K562 (cell line): ENCODE results near the gene NUP62CL. TPM values are rescaled to one million over a fixed set of nuclear protein-coding genes. Genes with fewer than 3 reads are reported as not detected.

Source experiments
- BMI1 ChIP-seq: fragments of 150-350 bp; IDR thresholded peaks from 2 replicates; pipeline ENCODE4 v1.6.1; 2014; ENCODE audit warnings: low read length
- DACH1 ChIP-seq: fragments of 450-650 bp; IDR thresholded peaks from 2 replicates; pipeline ENCODE4 v1.6.1; 2018; ENCODE audit not compliant: partially characterized antibody
- HOXB6 ChIP-seq: fragments of 250-450 bp; sonication (Bioruptor Pico); IDR thresholded peaks from 2 replicates; pipeline ENCODE4 v1.5.1; 2022; ENCODE audit warnings: mild to moderate bottlenecking, borderline replicate concordance
- ILF3 ChIP-seq: fragments of 450-650 bp; IDR thresholded peaks from 2 replicates; pipeline ENCODE4 v1.6.1; 2018; ENCODE audit warnings: antibody characterized with exemption, mild to moderate bottlenecking, moderate library complexity, borderline replicate concordance
- KAT2B ChIP-seq: IDR thresholded peaks from one replicate; pipeline ENCODE4 v1.6.1; 2012; ENCODE audit warnings: low read depth, mild to moderate bottlenecking, control low read depth, inconsistent platforms, low read length, moderate library complexity
- MIER1 ChIP-seq: fragments of 450-650 bp; IDR thresholded peaks from 2 replicates; pipeline ENCODE4 v1.6.1; 2016; ENCODE audit warnings: antibody characterized with exemption, mild to moderate bottlenecking, low read depth
- NCOA4 ChIP-seq: fragments of 450-650 bp; IDR thresholded peaks from 2 replicates; pipeline ENCODE4 v1.6.1; 2018; ENCODE audit warnings: mild to moderate bottlenecking; ENCODE audit not compliant: partially characterized antibody
- POLR2A ChIP-seq: fragments of 450-650 bp; conservative IDR thresholded peaks from 2 replicates; pipeline ENCODE4 v1.6.1; 2016
- SIN3A ChIP-seq, 2 experiments: fragments of 150-350 bp in 1 of 2; IDR thresholded peaks; 2 replicates each; pipeline ENCODE4 v1.6.1; 2011 to 2016; ENCODE audit warnings: borderline replicate concordance in 2 of 2, low read depth in 2 of 2, low read length in 2 of 2, mild to moderate bottlenecking in 2 of 2, moderate library complexity in 2 of 2; ENCODE audit not compliant: control insufficient read depth in 1 of 2
- SMARCC2 ChIP-seq: fragments of 450-650 bp; IDR thresholded peaks from 2 replicates; pipeline ENCODE4 v1.6.1; 2017; ENCODE audit warnings: antibody characterized with exemption, moderate library complexity, mild to moderate bottlenecking, low read depth
- SOX6 ChIP-seq: fragments of 450-650 bp; IDR thresholded peaks from 2 replicates; pipeline ENCODE4 v1.6.1; 2014; ENCODE audit warnings: mild to moderate bottlenecking
- SREBF2 ChIP-seq: sonication (generic); formaldehyde crosslinking; IDR thresholded peaks from 2 replicates; pipeline ENCODE4 v1.4.0; 2020; ENCODE audit warnings: mild to moderate bottlenecking, missing genetic modification reagents
- TBL1XR1 ChIP-seq, 2 experiments: IDR thresholded peaks; 2 replicates each; pipeline ENCODE4 v1.6.1; 2012; ENCODE audit warnings: improper control_type of control experiment in 2 of 2, low read length in 2 of 2, mild to moderate bottlenecking in 1 of 2
- YY1 ChIP-seq, 3 experiments: IDR thresholded peaks; 2 replicates each; pipeline ENCODE4 v1.6.1; 2011; ENCODE audit warnings: low read length in 2 of 3, mild to moderate bottlenecking in 2 of 3, moderate library complexity in 2 of 3, borderline replicate concordance in 1 of 3, control low read depth in 1 of 3, low read depth in 1 of 3; ENCODE audit not compliant: insufficient read depth in 3 of 3, insufficient replicate concordance in 2 of 3, control insufficient read depth in 1 of 3, insufficient read length in 1 of 3; ENCODE audit errors: extremely low read depth in 1 of 3
- ZNF133 ChIP-seq: fragments of 250-450 bp; sonication (Bioruptor Pico); IDR thresholded peaks from 2 replicates; pipeline ENCODE4 v1.4.0; 2020; ENCODE audit warnings: mild to moderate bottlenecking
- ZNF134 ChIP-seq: fragments of 250-450 bp; sonication (Bioruptor Pico); conservative IDR thresholded peaks from 2 replicates; pipeline ENCODE4 v1.4.0; 2020
- polyA plus RNA-seq, 8 experiments: library from polyadenylated mRNA; depleted of rRNA in 4 of 8; stranded (reverse) in 5 of 8; unstranded in 3 of 8; fragments of >200 nt; fragmentation: Nextera tagmentation in 2 of 8; fragmentation: Illumina TruSeq in 1 of 8; extraction: Ambion mirVana in 2 of 8; extraction: Trizol in 1 of 8; gene quantifications; 2 replicates each; pipeline versions ENCODE4 v1.2.1 to v1.2.3, GENCODE V29; 2011 to 2014; ENCODE audit warnings: inconsistent platforms in 1 of 8, missing spikeins in 1 of 8
- total RNA-seq, 7 experiments: library from RNA; depleted of rRNA in 6 of 7; stranded (reverse); fragments of >200 nt in 6 of 7; fragmentation: Illumina TruSeq in 2 of 7; extraction: Trizol in 2 of 7; gene quantifications; 2 replicates each; pipeline versions ENCODE4 v1.2.1 to v1.2.3, GENCODE V29; 2011 to 2021; ENCODE audit warnings: low replicate concordance in 1 of 7
- TF ChIP-seq, protein P1 (sequence below), 2 experiments: IDR thresholded peaks in 1 of 2; conservative IDR thresholded peaks in 1 of 2; 2 replicates each; pipeline ENCODE4 v1.6.1; 2016; ENCODE audit warnings: low read depth in 2 of 2, mild to moderate bottlenecking in 1 of 2, missing compliant biosample characterization in 1 of 2, missing genetic modification characterization in 1 of 2, moderate library complexity in 1 of 2
- TF ChIP-seq, protein P2 (sequence below): fragments of 450-650 bp; IDR thresholded peaks from one replicate; pipeline ENCODE4 v1.6.1; 2018; ENCODE audit warnings: mild to moderate bottlenecking, moderate library complexity; ENCODE audit not compliant: partially characterized antibody
- TF ChIP-seq, protein P3 (sequence below): sonication (generic); formaldehyde crosslinking; IDR thresholded peaks from 2 replicates; pipeline ENCODE4 v1.5.0; 2020; ENCODE audit warnings: missing genetic modification reagents
- TF ChIP-seq, protein P4 (sequence below): fragments of 250-450 bp; sonication (Bioruptor Pico); IDR thresholded peaks from 2 replicates; pipeline ENCODE4 v1.4.0; 2020; ENCODE audit warnings: borderline replicate concordance
- TF ChIP-seq, protein P5 (sequence below): sonication (generic); formaldehyde crosslinking; IDR thresholded peaks from 2 replicates; pipeline ENCODE4 v1.8.1; 2022; ENCODE audit warnings: missing genetic modification reagents

NUP62CL gene
- total and polyA plus RNA-seq, 9 of the 15 experiments (the other 6 are each of a cell fraction or from before 2014, with no cell fraction given) = 29.7 to 101 (median 42.7) TPM

DNA sequence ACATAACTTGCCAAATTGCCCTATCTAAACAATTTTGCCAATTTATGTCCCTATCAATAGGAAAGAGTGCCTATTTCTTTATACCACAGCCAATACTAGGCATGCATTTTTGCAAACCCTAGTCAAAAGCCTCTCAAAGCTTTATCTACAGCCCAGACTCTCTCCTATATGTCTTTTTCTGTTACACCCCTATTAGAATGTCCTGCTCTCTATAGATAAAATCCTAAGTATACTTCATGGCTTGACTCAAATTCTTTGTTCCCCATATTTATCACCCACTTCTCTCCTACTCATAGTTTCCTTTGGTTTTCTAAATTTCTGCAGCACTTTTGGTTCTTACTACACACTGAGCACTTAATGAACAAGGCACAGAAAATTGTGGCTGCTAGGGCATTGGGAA lies 38.0 kb downstream of the NUP62CL start (continued):
- TF ChIP-seq, protein P1, sequence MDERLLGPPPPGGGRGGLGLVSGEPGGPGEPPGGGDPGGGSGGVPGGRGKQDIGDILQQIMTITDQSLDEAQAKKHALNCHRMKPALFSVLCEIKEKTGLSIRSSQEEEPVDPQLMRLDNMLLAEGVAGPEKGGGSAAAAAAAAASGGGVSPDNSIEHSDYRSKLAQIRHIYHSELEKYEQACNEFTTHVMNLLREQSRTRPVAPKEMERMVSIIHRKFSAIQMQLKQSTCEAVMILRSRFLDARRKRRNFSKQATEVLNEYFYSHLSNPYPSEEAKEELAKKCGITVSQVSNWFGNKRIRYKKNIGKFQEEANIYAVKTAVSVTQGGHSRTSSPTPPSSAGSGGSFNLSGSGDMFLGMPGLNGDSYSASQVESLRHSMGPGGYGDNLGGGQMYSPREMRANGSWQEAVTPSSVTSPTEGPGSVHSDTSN (CRISPR knock-in tag; IDR thresholded peaks at IDR 0.05; ENCODE audit: low read depth) = no peak
- TF ChIP-seq, protein P1 (tag; conservative IDR thresholded peaks at IDR 0.05; ENCODE audit: low read depth) = no peak
- TF ChIP-seq HOXB6 (CRISPR knock-in tag) = no peak
- TF ChIP-seq TBL1XR1 (IDR thresholded peaks at IDR 0.05; ENCODE audit: low read length in 2 of 2) = 0 out of 4 replicates have a peak, but pooled peaks of 1 of the 2 experiments have one; percentile 48
- TF ChIP-seq SMARCC2 = peak; percentile 50; the same call in 1 of the 2 replicates
- no peak for TF ChIP-seq KAT2B
- no peak for TF ChIP-seq DACH1
- TF ChIP-seq, protein P2, sequence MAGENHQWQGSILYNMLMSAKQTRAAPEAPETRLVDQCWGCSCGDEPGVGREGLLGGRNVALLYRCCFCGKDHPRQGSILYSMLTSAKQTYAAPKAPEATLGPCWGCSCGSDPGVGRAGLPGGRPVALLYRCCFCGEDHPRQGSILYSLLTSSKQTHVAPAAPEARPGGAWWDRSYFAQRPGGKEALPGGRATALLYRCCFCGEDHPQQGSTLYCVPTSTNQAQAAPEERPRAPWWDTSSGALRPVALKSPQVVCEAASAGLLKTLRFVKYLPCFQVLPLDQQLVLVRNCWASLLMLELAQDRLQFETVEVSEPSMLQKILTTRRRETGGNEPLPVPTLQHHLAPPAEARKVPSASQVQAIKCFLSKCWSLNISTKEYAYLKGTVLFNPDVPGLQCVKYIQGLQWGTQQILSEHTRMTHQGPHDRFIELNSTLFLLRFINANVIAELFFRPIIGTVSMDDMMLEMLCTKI = no peak
- no peak for TF ChIP-seq POLR2A
- no peak for TF ChIP-seq YY1 (IDR thresholded peaks at IDR 0.05; ENCODE audit: borderline replicate concordance in 1 of 3, control insufficient read depth in 1 of 3, extremely low read depth in 1 of 3, insufficient read depth in 3 of 3, insufficient read length in 1 of 3, insufficient replicate concordance in 2 of 3, low read depth in 1 of 3, low read length in 2 of 3)
- TF ChIP-seq, protein P3, sequence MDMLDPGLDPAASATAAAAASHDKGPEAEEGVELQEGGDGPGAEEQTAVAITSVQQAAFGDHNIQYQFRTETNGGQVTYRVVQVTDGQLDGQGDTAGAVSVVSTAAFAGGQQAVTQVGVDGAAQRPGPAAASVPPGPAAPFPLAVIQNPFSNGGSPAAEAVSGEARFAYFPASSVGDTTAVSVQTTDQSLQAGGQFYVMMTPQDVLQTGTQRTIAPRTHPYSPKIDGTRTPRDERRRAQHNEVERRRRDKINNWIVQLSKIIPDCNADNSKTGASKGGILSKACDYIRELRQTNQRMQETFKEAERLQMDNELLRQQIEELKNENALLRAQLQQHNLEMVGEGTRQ (CRISPR knock-in tag) = no peak
- TF ChIP-seq, protein P4, sequence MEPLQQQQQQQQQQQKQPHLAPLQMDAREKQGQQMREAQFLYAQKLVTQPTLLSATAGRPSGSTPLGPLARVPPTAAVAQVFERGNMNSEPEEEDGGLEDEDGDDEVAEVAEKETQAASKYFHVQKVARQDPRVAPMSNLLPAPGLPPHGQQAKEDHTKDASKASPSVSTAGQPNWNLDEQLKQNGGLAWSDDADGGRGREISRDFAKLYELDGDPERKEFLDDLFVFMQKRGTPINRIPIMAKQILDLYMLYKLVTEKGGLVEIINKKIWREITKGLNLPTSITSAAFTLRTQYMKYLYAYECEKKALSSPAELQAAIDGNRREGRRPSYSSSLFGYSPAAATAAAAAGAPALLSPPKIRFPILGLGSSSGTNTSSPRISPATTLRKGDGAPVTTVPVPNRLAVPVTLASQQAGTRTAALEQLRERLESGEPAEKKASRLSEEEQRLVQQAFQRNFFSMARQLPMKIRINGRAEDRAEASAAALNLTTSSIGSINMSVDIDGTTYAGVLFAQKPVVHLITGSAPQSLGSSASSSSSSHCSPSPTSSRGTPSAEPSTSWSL = no peak
- no peak for TF ChIP-seq SIN3A (IDR thresholded peaks at IDR 0.05; ENCODE audit: borderline replicate concordance in 2 of 2, control insufficient read depth in 1 of 2, low read depth in 2 of 2, low read length in 2 of 2)
- peak; percentile 54; the same call in 1 of the 2 replicates for TF ChIP-seq SOX6
- no peak for TF ChIP-seq ILF3
- TF ChIP-seq NCOA4 = no peak
- no peak for TF ChIP-seq ZNF133 (CRISPR knock-in tag)
- TF ChIP-seq BMI1 = no peak
- no peak for TF ChIP-seq MIER1
- no peak for TF ChIP-seq SREBF2 (CRISPR knock-in tag)
- TF ChIP-seq ZNF134 = no peak
- TF ChIP-seq, protein P5, sequence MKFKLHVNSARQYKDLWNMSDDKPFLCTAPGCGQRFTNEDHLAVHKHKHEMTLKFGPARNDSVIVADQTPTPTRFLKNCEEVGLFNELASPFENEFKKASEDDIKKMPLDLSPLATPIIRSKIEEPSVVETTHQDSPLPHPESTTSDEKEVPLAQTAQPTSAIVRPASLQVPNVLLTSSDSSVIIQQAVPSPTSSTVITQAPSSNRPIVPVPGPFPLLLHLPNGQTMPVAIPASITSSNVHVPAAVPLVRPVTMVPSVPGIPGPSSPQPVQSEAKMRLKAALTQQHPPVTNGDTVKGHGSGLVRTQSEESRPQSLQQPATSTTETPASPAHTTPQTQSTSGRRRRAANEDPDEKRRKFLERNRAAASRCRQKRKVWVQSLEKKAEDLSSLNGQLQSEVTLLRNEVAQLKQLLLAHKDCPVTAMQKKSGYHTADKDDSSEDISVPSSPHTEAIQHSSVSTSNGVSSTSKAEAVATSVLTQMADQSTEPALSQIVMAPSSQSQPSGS (CRISPR knock-in tag) = no peak
